SK-N-MC (cell line): ENCODE data around the gene RCOR1.

Source experiments
- EZH2 ChIP-seq: fragments of 200-600 bp; sonication (generic); IDR thresholded peaks from one replicate; pipeline ENCODE4 v1.6.1; 2017; ENCODE audit warnings: antibody characterized with exemption
- POLR2AphosphoS5 ChIP-seq: IDR thresholded peaks from 2 replicates; pipeline ENCODE4 v1.6.1; 2012; ENCODE audit warnings: mild to moderate bottlenecking, low read depth, low read length, borderline replicate concordance

GRCh38 chr14:102545461-102546265 is 46.8 kb upstream of the RCOR1 start:
- TF ChIP-seq EZH2 (no peak), POLR2AphosphoS5 (peak; percentile 83)
